K562 (cell line): ENCODE data around the gene PRR36. TPM values are rescaled to one million over a fixed set of nuclear protein-coding genes. Genes with fewer than 3 reads are reported as not detected.

Experiments
- ATAC-seq: fragments of 200-7000 bp; cut with Tn5 transposase; 3 replicates; pipeline ENCODE4 v1.9.1; 2020; ENCODE audit warnings: moderate library complexity
- BruUV-seq: library from RNA; stranded (reverse); fragments of 400-500 nt; replicated peaks from 2 replicates; lab custom pipeline; 2021; lab: Mats Ljungman, UMichigan
- CTCF ChIA-PET: fragments of 300-600 bp; formaldehyde crosslinking; extraction: SDS; loops from one replicate; lab custom pipeline; 2021; ENCODE audit warnings: low intra/inter-chr PET ratio; lab: Yijun Ruan, JAX
- POLR2A ChIA-PET: fragments of 300-600, 350-650 bp; sonication (Branson Sonifier 250); formaldehyde crosslinking; extraction: SDS; loops from one replicate; lab custom pipeline; 2021; ENCODE audit warnings: antibody characterized with exemption, inconsistent platforms; lab: Yijun Ruan, JAX
- DNase-seq, 4 experiments: peaks; one replicate each; pipeline versions ENCODE4 v3.0.0 to v3.0.0-alpha.2; 2011 to 2018; ENCODE audit warnings: low spot score in 3 of 4, mixed read lengths in 3 of 4; ENCODE audit errors: extremely low read depth in 1 of 4
- FAIRE-seq: peaks from 2 replicates; lab custom pipeline; 2011; peaks lifted over from hg19 to GRCh38; lab: Jason Lieb, UNC
- H2AFZ ChIP-seq: 2 replicates; pipeline ENCODE4 v1.6.0; 2011; ENCODE audit warnings: low read depth, low read length, control low read depth, inconsistent platforms
- H3K27ac ChIP-seq: fragments of 200-600 bp; 3 replicates; pipeline ENCODE4 v1.8.0; 2011; ENCODE audit warnings: low read depth, mild to moderate bottlenecking, control low read depth, inconsistent platforms, low read length, moderate library complexity, mixed read lengths; ENCODE audit errors: extremely low read depth
- H3K27me3 ChIP-seq, 2 experiments: fragments of 300-600 bp in 1 of 2; 2 replicates in 1 of 2; 3 replicates in 1 of 2; pipeline versions ENCODE4 v1.6.0 to v1.8.0; 2011; ENCODE audit warnings: inconsistent platforms in 2 of 2, low read length in 2 of 2, mild to moderate bottlenecking in 1 of 2, mixed read lengths in 1 of 2, moderate library complexity in 1 of 2; ENCODE audit not compliant: control insufficient read depth in 2 of 2, insufficient read depth in 2 of 2
- H3K36me3 ChIP-seq: fragments of 300-600 bp; 3 replicates; pipeline ENCODE4 v1.8.0; 2011; ENCODE audit warnings: mild to moderate bottlenecking, low read length, inconsistent platforms; ENCODE audit not compliant: control insufficient read depth, insufficient read depth
- H3K4me1 ChIP-seq, 2 experiments: fragments of 200-600 bp in 1 of 2; replicated peaks in 1 of 2; 2 replicates in 1 of 2; 3 replicates in 1 of 2; pipeline versions ENCODE4 v1.5.1 to v1.8.0; 2011; ENCODE audit warnings: inconsistent platforms in 2 of 2, low read length in 2 of 2, mild to moderate bottlenecking in 1 of 2, mixed read lengths in 1 of 2, moderate library complexity in 1 of 2; ENCODE audit not compliant: control insufficient read depth in 2 of 2, insufficient read depth in 2 of 2
- H3K4me2 ChIP-seq: 2 replicates; pipeline ENCODE4 v1.6.1; 2011; ENCODE audit warnings: low read length, control low read depth, inconsistent platforms, mixed read lengths; ENCODE audit not compliant: insufficient read depth
- H3K4me3 ChIP-seq: fragments of 200-600 bp; sonication (generic), shearing (Covaris generic); 2 replicates; pipeline ENCODE4 v1.5.1; 2016; ENCODE audit warnings: control low read depth, inconsistent platforms
- H3K79me2 ChIP-seq: fragments of 200-600 bp; 3 replicates; pipeline ENCODE4 v1.8.0; 2011; ENCODE audit warnings: low read length, inconsistent platforms; ENCODE audit not compliant: control insufficient read depth, insufficient read depth
- H3K9ac ChIP-seq, 2 experiments: 2 replicates each; pipeline versions ENCODE4 v1.6.0 to v1.6.1; 2011; ENCODE audit warnings: low read depth in 2 of 2, low read length in 2 of 2, control low read depth in 1 of 2, inconsistent platforms in 1 of 2, mild to moderate bottlenecking in 1 of 2, mixed read lengths in 1 of 2; ENCODE audit not compliant: insufficient read depth in 1 of 2
- H3K9me1 ChIP-seq: one replicate; pipeline ENCODE4 v1.6.0; 2011; ENCODE audit warnings: inconsistent platforms, mild to moderate bottlenecking, low read length, moderate library complexity; ENCODE audit not compliant: control insufficient read depth, insufficient read depth
- H3K9me3 ChIP-seq: replicated peaks from 2 replicates; pipeline ENCODE4 v1.5.1; 2011; ENCODE audit warnings: low read depth, low read length, inconsistent platforms; ENCODE audit not compliant: control insufficient read depth, insufficient read depth
- H4K20me1 ChIP-seq: replicated peaks from 2 replicates; pipeline ENCODE4 v1.6.1; 2011; ENCODE audit warnings: low read length, inconsistent platforms, mixed read lengths; ENCODE audit not compliant: control insufficient read depth, insufficient read depth
- DIDO1 ChIP-seq: fragments of 450-650 bp; IDR thresholded peaks from 2 replicates; pipeline ENCODE4 v1.6.1; 2016; ENCODE audit warnings: low read depth, missing biosample characterization, missing genetic modification characterization
- TSHZ1 ChIP-seq: fragments of 250-450 bp; sonication (Bioruptor Pico); IDR thresholded peaks from 2 replicates; pipeline ENCODE4 v1.4.0; 2020; ENCODE audit warnings: mild to moderate bottlenecking, moderate library complexity
- ZNF175 ChIP-seq: fragments of 200-800 bp; sonication (Bioruptor generic); IDR thresholded peaks from 2 replicates; pipeline ENCODE4 v1.6.1; 2016; ENCODE audit warnings: low read depth, mild to moderate bottlenecking, missing genetic modification characterization, missing compliant biosample characterization
- WGBS: fragments of 100-300 bp; shearing (Covaris generic); methylation state at CpG from one replicate; pipeline ENCODE4 v1.1.6; 2016; ENCODE audit warnings: low coverage, mixed read lengths; ENCODE audit not compliant: insufficient coverage; ENCODE audit errors: missing lambda C conversion rate; 5-methylcytosine and 5-hydroxymethylcytosine counted together
- in situ Hi-C: fragments of 300-500 bp; cut with MboI; formaldehyde crosslinking; loops from 4 replicates; pipeline ENCODE4 v1.15.0; 2018; ENCODE audit warnings: inconsistent platforms, mixed read lengths
- intact Hi-C: fragments of 100-400 bp; cut with micrococcal nuclease; formaldehyde crosslinking; loops from 2 replicates; pipeline ENCODE4 v1.14.2; 2022
- polyA plus RNA-seq, 8 experiments: library from polyadenylated mRNA; depleted of rRNA in 4 of 8; stranded (reverse) in 5 of 8; unstranded in 3 of 8; fragments of >200 nt; fragmentation: Nextera tagmentation in 2 of 8; fragmentation: Illumina TruSeq in 1 of 8; extraction: Ambion mirVana in 2 of 8; extraction: Trizol in 1 of 8; gene quantifications; 2 replicates each; pipeline versions ENCODE4 v1.2.1 to v1.2.3, GENCODE V29; 2011 to 2014; ENCODE audit warnings: inconsistent platforms in 1 of 8, missing spikeins in 1 of 8
- total RNA-seq, 7 experiments: library from RNA; depleted of rRNA in 6 of 7; stranded (reverse); fragments of >200 nt in 6 of 7; fragmentation: Illumina TruSeq in 2 of 7; extraction: Trizol in 2 of 7; gene quantifications; 2 replicates each; pipeline versions ENCODE4 v1.2.1 to v1.2.3, GENCODE V29; 2011 to 2021; ENCODE audit warnings: low replicate concordance in 1 of 7
- TF ChIP-seq, protein P1 (sequence below): sonication (generic); formaldehyde crosslinking; IDR thresholded peaks from 2 replicates; pipeline ENCODE4 v1.8.0; 2023; ENCODE audit warnings: mild to moderate bottlenecking, missing genetic modification reagents

PRR36 gene
- total and polyA plus RNA-seq, 9 of the 15 experiments (the other 6 are each of a cell fraction or from before 2014, with no cell fraction given): 0.05 to 0.42 (median 0.06) TPM; not detected in 6

DNA sequence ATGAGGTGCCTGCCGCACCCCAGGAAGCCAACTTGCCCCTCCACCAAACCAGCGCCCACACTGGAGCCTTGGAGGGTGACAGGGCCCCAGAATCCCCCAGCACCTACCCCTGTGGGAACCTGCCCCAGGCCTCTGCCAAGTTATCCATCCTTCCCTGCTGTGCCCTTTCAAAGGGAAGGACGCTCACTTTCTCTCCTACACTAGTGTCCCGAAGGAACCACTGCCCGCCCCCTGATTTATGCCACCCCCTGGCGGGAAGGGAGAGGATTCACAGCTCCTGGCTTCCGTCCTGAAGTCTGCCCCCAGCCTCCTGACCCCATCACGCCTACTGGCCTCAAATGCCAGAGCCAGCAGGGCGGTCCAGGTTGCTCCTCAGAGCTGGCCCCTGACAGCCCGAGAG lies 42.7 kb downstream of the PRR36 start:
- Histone ChIP-seq H3K79me2 (no peaks in the 10 kb centered on the region), H3K4me2 (no peak overlapping the region; the same call in 1 of the 2 replicates), H2AFZ (no peak overlapping the region), H3K27me3 (peaks cover 15 to 18% of the 10 kb centered on the region in 2 experiments; a peak in 4 of 5 replicates), H3K4me3 (no peak overlapping the region), H3K36me3 (no peaks in the 10 kb centered on the region; the same call in 2 of the 3 replicates), H3K9me3 (no peaks in the 10 kb centered on the region), H3K9ac (peak overlapping the region in 1 of 2 experiments; percentile 36; a peak in 1 of 4 replicates), H3K4me1 (peaks cover 16 to 42% of the 10 kb centered on the region in 2 experiments; a peak in 4 of 5 replicates), H3K9me1 (no peaks in the 10 kb centered on the region), H4K20me1 (0 out of 2 replicates have a peak, but pooled peaks cover 3% of the 10 kb centered on the region), H3K27ac (no peak overlapping the region)
- 29% methylated on average over 10 of the region's 10 CpGs for WGBS
- FAIRE-seq (peak; percentile 35), ATAC-seq (no peak), DNase-seq (peak; percentile 66 to 72 (median 69))
- BruUV-seq: TSS peak; percentile 60
- POLR2A ChIA-PET: interaction anchor here (0.6 to 0.8 kb wide), 8 partner anchors 20 to 1459 kb away, joined by 3 to 4 read pairs (median 3); partner anchors contain the start of gene ALKBH7
- in situ Hi-C loops (no loop called here), intact Hi-C loops (no loop called here)
- CTCF ChIA-PET: interaction anchor here (1.0 kb wide), 1 partner anchor 32 kb away, joined by 3 read pairs; no protein-coding TSS in a partner anchor
- TF ChIP-seq, protein P1, sequence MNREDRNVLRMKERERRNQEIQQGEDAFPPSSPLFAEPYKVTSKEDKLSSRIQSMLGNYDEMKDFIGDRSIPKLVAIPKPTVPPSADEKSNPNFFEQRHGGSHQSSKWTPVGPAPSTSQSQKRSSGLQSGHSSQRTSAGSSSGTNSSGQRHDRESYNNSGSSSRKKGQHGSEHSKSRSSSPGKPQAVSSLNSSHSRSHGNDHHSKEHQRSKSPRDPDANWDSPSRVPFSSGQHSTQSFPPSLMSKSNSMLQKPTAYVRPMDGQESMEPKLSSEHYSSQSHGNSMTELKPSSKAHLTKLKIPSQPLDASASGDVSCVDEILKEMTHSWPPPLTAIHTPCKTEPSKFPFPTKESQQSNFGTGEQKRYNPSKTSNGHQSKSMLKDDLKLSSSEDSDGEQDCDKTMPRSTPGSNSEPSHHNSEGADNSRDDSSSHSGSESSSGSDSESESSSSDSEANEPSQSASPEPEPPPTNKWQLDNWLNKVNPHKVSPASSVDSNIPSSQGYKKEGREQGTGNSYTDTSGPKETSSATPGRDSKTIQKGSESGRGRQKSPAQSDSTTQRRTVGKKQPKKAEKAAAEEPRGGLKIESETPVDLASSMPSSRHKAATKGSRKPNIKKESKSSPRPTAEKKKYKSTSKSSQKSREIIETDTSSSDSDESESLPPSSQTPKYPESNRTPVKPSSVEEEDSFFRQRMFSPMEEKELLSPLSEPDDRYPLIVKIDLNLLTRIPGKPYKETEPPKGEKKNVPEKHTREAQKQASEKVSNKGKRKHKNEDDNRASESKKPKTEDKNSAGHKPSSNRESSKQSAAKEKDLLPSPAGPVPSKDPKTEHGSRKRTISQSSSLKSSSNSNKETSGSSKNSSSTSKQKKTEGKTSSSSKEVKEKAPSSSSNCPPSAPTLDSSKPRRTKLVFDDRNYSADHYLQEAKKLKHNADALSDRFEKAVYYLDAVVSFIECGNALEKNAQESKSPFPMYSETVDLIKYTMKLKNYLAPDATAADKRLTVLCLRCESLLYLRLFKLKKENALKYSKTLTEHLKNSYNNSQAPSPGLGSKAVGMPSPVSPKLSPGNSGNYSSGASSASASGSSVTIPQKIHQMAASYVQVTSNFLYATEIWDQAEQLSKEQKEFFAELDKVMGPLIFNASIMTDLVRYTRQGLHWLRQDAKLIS: no peak
- TF ChIP-seq ZNF175 (CRISPR knock-in tag): no peak
- TF ChIP-seq DIDO1 (tag): no peak
- TF ChIP-seq TSHZ1: no peak
